Astrocyte (in vitro differentiated cells and primary cell): Measurements from ENCODE around the gene SNCAIP. TPM values are rescaled to one million over a fixed set of nuclear protein-coding genes. Genes with fewer than 3 reads are reported as not detected.

ENCODE experiments used
- DNase-seq: peaks from one replicate; pipeline ENCODE4 v3.0.0-alpha.2; 2010; ENCODE audit warnings: low read depth
- FAIRE-seq: peaks from 2 replicates; lab custom pipeline; 2011; peaks lifted over from hg19 to GRCh38; lab: Jason Lieb, UNC
- H2AFZ ChIP-seq: 2 replicates; pipeline ENCODE4 v1.6.0; 2012; ENCODE audit warnings: low read depth, low read length, inconsistent platforms
- H3K27ac ChIP-seq: 2 replicates; pipeline ENCODE4 v1.5.1; 2011; ENCODE audit warnings: low read depth, low read length, inconsistent platforms
- H3K27me3 ChIP-seq: 2 replicates; pipeline ENCODE4 v1.6.0; 2011; ENCODE audit warnings: low read length, inconsistent platforms; ENCODE audit not compliant: insufficient read depth
- H3K36me3 ChIP-seq: 2 replicates; pipeline ENCODE4 v1.5.1; 2011; ENCODE audit warnings: low read length, inconsistent platforms; ENCODE audit not compliant: insufficient read depth
- H3K4me1 ChIP-seq: 2 replicates; pipeline ENCODE4 v1.5.1; 2011; ENCODE audit warnings: low read length, inconsistent platforms; ENCODE audit not compliant: insufficient read depth
- H3K4me2 ChIP-seq: 2 replicates; pipeline ENCODE4 v1.6.0; 2012; ENCODE audit warnings: low read length, inconsistent platforms
- H3K4me3 ChIP-seq: 2 replicates; pipeline ENCODE4 v1.5.1; 2011; ENCODE audit warnings: low read depth, mild to moderate bottlenecking, low read length, inconsistent platforms; ENCODE audit not compliant: insufficient read depth
- H3K79me2 ChIP-seq: 2 replicates; pipeline ENCODE4 v1.6.0; 2012; ENCODE audit warnings: mild to moderate bottlenecking, low read length, inconsistent platforms; ENCODE audit not compliant: insufficient read depth
- H3K9ac ChIP-seq: 2 replicates; pipeline ENCODE4 v1.6.0; 2012; ENCODE audit warnings: mild to moderate bottlenecking, low read length, inconsistent platforms
- H3K9me3 ChIP-seq: 2 replicates; pipeline ENCODE4 v1.5.1; 2012; ENCODE audit warnings: low read depth, mild to moderate bottlenecking, low read length, inconsistent platforms; ENCODE audit not compliant: insufficient read depth
- H4K20me1 ChIP-seq: 2 replicates; pipeline ENCODE4 v1.6.0; 2012; ENCODE audit warnings: low read length, inconsistent platforms; ENCODE audit not compliant: insufficient read depth
- H3K27ac Mint-ChIP-seq: one replicate; pipeline ENCODE4 v1.8.0; 2021; ENCODE audit warnings: mild to moderate bottlenecking, mixed read lengths; ENCODE audit not compliant: unreplicated experiment
- H3K27me3 Mint-ChIP-seq: one replicate; pipeline ENCODE4 v1.8.0; 2021; ENCODE audit warnings: low read depth, mixed read lengths; ENCODE audit not compliant: unreplicated experiment
- H3K36me3 Mint-ChIP-seq: one replicate; pipeline ENCODE4 v1.8.0; 2021; ENCODE audit warnings: low read depth, mixed read lengths; ENCODE audit not compliant: unreplicated experiment
- H3K4me1 Mint-ChIP-seq: one replicate; pipeline ENCODE4 v1.8.0; 2021; ENCODE audit warnings: low read depth, mixed read lengths; ENCODE audit not compliant: unreplicated experiment
- H3K4me3 Mint-ChIP-seq: one replicate; pipeline ENCODE4 v1.8.0; 2021; ENCODE audit warnings: mild to moderate bottlenecking, moderate library complexity, mixed read lengths; ENCODE audit not compliant: unreplicated experiment
- H3K9me3 Mint-ChIP-seq: one replicate; pipeline ENCODE4 v1.8.0; 2021; ENCODE audit warnings: mild to moderate bottlenecking, mixed read lengths; ENCODE audit not compliant: unreplicated experiment
- EZH2 ChIP-seq: IDR thresholded peaks from 2 replicates; pipeline ENCODE4 v1.6.1; 2012; ENCODE audit warnings: mild to moderate bottlenecking, low read length, inconsistent platforms; ENCODE audit not compliant: insufficient read depth
- total RNA-seq: library from RNA; stranded (reverse); gene quantifications from 2 replicates; pipeline ENCODE4 v1.2.1, GENCODE V29; 2021
- TF ChIP-seq, protein P1 (sequence below): IDR thresholded peaks from 2 replicates; pipeline ENCODE4 v1.5.1; 2011; ENCODE audit warnings: low read depth, mild to moderate bottlenecking, inconsistent platforms, low read length, moderate library complexity; ENCODE audit not compliant: insufficient read depth

SNCAIP gene
- total RNA-seq, 1 donor from 2014 or later, result 1.7 TPM

DNA sequence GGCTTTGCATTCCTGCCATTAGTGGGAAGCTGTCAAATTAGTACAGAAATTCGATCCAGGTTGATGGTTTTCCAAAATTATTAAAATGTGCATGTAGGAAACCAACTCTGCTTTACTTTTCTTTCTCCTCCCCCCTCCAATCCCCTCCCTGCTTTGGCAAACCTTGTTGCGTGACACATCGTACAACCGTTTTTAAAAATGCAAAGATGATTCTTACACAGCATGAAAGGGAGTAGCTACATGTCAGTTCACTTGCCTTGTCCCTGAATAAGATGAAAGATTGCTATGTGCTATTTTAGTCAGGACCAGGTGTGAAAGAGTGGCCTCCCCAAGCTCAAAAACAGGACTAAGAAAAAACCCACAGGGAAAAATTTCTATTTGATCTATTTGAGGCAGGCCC is 11.7 kb downstream of the SNCAIP start:
- H3K4me1 Mint-ChIP-seq, result no peaks in the 10 kb centered on the region
- H3K9ac ChIP-seq, result no peak overlapping the region
- no peak for DNase-seq
- H3K9me3 Mint-ChIP-seq, result no peaks in the 10 kb centered on the region
- no peaks in the 10 kb centered on the region for H4K20me1 ChIP-seq
- H3K27me3 Mint-ChIP-seq, result peaks cover 6% of the 10 kb centered on the region
- H3K4me1 ChIP-seq, result no peaks in the 10 kb centered on the region
- H3K27ac Mint-ChIP-seq, result no peak overlapping the region
- no peak overlapping the region for H3K27ac ChIP-seq
- no peaks in the 10 kb centered on the region for H3K27me3 ChIP-seq
- H2AFZ ChIP-seq, result no peak overlapping the region
- H3K4me3 Mint-ChIP-seq, result no peak overlapping the region
- no peak overlapping the region for H3K4me2 ChIP-seq
- no peaks in the 10 kb centered on the region for H3K9me3 ChIP-seq
- H3K4me3 ChIP-seq, result no peak overlapping the region
- H3K36me3 ChIP-seq, result no peaks in the 10 kb centered on the region
- H3K36me3 Mint-ChIP-seq, result no peaks in the 10 kb centered on the region
- TF ChIP-seq, protein P1, sequence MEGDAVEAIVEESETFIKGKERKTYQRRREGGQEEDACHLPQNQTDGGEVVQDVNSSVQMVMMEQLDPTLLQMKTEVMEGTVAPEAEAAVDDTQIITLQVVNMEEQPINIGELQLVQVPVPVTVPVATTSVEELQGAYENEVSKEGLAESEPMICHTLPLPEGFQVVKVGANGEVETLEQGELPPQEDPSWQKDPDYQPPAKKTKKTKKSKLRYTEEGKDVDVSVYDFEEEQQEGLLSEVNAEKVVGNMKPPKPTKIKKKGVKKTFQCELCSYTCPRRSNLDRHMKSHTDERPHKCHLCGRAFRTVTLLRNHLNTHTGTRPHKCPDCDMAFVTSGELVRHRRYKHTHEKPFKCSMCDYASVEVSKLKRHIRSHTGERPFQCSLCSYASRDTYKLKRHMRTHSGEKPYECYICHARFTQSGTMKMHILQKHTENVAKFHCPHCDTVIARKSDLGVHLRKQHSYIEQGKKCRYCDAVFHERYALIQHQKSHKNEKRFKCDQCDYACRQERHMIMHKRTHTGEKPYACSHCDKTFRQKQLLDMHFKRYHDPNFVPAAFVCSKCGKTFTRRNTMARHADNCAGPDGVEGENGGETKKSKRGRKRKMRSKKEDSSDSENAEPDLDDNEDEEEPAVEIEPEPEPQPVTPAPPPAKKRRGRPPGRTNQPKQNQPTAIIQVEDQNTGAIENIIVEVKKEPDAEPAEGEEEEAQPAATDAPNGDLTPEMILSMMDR, result no peak
- TF ChIP-seq EZH2, result no peak
- FAIRE-seq, result no peak
- H3K79me2 ChIP-seq, result no peaks in the 10 kb centered on the region

DNA sequence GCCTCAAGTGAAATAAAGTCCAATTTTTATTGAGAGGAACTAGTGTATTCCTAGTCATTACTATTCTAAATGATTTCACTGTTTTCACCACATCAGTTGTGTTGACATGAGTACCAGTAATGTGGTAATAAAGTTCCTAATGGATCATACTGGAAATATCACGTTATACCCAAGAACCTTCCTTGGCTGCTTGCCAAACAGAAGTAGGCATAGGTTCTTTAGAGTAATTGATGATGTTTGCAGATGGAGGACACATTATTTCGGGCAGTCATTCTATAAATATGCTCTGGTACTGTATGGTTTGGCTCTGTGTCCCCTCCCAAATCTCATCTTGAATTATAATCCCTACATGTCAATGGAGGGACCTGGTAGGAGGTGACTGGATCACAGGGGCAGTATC is 15.1 kb downstream of the SNCAIP start:
- H3K4me1 ChIP-seq, result no peaks in the 10 kb centered on the region
- no peak overlapping the region for H3K4me3 ChIP-seq
- Mint-ChIP-seq H3K27me3 (no peaks in the 10 kb centered on the region), H3K9me3 (no peaks in the 10 kb centered on the region), H3K36me3 (no peaks in the 10 kb centered on the region), H3K4me3 (no peak overlapping the region), H3K4me1 (no peaks in the 10 kb centered on the region), H3K27ac (no peak overlapping the region)
- FAIRE-seq, result no peak
- no peak overlapping the region for H2AFZ ChIP-seq
- no peak overlapping the region for H3K27ac ChIP-seq
- no peak overlapping the region for H3K4me2 ChIP-seq
- TF ChIP-seq, protein P1, result no peak
- no peak for TF ChIP-seq EZH2
- H3K9ac ChIP-seq, result no peak overlapping the region
- no peaks in the 10 kb centered on the region for H3K27me3 ChIP-seq
- H3K36me3 ChIP-seq, result no peaks in the 10 kb centered on the region
- no peaks in the 10 kb centered on the region for H3K79me2 ChIP-seq
- no peaks in the 10 kb centered on the region for H3K9me3 ChIP-seq
- no peak for DNase-seq
- no peaks in the 10 kb centered on the region for H4K20me1 ChIP-seq

DNA sequence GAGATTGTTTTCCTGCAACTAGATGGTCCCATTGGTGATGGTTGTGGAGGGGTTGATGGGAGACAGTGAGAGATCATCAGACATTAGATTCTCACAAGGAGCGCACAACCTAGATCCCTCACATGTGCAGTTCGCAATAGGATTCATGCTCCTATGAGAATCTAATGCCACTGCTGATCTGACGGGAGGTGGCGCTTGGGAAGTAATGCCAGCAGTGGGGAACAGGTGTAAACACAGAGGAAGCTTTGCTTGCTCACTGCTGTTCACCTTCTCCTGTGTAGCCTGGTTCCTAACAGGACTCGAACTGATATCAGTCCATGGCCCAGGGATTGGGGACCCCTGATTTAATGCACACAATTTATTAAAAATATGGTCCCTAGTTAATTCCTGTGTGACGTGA is 18.8 kb downstream of the SNCAIP start:
- Histone ChIP-seq H3K27me3 (no peaks in the 10 kb centered on the region), H3K4me2 (no peak overlapping the region), H4K20me1 (no peaks in the 10 kb centered on the region), H2AFZ (no peak overlapping the region), H3K4me3 (no peak overlapping the region), H3K27ac (no peak overlapping the region), H3K79me2 (no peaks in the 10 kb centered on the region), H3K4me1 (no peaks in the 10 kb centered on the region), H3K9ac (no peak overlapping the region), H3K9me3 (no peaks in the 10 kb centered on the region), H3K36me3 (no peaks in the 10 kb centered on the region)
- Mint-ChIP-seq H3K4me3 (no peak overlapping the region), H3K27me3 (no peaks in the 10 kb centered on the region), H3K36me3 (no peaks in the 10 kb centered on the region), H3K27ac (no peak overlapping the region), H3K9me3 (no peaks in the 10 kb centered on the region), H3K4me1 (peaks cover 2% of the 10 kb centered on the region)
- TF ChIP-seq, protein P1, result no peak
- no peak for TF ChIP-seq EZH2
- DNase-seq, result no peak
- FAIRE-seq, result no peak
